ENCODE data around the gene NENF.

Gene NENF

DNA sequence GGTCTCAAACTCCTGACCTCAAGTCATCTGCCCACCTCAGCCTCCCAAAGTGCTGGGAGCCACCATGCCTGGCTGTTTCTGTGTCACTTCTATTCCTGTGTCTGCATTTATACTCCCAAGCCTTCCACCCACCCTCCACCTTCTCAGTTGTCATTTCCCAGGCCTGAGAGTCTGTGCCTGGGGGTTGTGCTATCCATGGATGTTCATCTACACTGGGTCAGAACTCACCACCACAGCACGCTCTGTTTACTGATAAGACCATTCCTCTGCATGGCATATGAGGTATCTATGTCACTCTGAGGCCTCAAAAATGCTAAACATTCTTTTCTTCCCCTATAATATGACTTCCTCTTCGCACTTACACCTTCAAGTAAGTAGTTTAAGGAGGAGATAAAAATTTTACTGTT, 6.1 kb downstream of the NENF start:
- no peak overlapping the region for H3K4me3 ChIP-seq (ENCODE audit: low read depth, low read length)
- DNase-seq (ENCODE audit: low read depth, low spot score): no peak
- in situ Hi-C loops (cut with HindIII; ENCODE audit: low sequenced_read_pairs): no loop called here
- no peak for TF ChIP-seq CTCF (IDR thresholded peaks at IDR 0.05; ENCODE audit: low read depth, low read length)

DNA sequence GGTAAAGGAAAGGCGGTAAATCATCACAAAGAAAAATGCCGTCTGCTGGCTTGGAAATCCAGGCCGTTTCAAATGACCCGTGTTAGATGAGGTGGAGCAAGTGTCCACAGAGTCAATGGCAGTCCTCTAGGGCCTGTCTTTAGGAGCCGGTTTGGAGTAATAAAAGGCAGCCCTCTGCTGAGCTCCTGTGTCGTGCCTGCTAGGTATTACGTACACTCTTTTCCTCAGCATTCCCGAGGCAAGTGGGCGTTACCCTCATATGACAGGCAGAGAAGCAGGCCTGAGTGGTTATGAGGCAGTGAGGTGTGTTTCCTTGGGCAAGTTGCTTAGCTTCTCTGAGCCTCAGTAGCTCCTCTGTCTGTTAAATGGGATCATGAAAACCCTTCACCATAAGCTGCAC, 7.7 kb downstream of the NENF start:
- DNase-seq (ENCODE audit: low read depth, low spot score): no peak
- no peak for TF ChIP-seq CTCF (IDR thresholded peaks at IDR 0.05; ENCODE audit: low read depth, low read length)
- in situ Hi-C loops (cut with HindIII; ENCODE audit: low sequenced_read_pairs): no loop called here
- H3K4me3 ChIP-seq (ENCODE audit: low read depth, low read length): no peak overlapping the region

DNA sequence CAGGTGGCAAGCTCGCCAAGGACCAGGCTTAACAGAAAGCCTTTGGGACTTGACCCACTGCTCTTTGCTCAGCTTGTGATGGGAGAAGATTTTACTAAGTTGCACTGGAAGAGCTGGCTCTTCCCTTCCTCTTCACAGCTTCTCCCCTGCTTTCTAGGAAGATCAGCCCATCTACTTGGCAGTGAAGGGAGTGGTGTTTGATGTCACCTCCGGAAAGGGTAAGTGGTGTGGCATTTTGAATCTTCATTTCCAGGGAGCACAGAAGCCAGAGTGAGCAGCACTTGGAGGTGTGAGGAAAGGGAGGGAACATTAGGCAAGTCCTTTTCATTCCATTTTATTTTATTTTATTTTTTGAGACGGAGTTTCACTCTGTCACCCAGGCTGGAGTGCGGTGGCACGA, 9.7 kb downstream of the NENF start:
- H3K4me3 ChIP-seq (ENCODE audit: low read depth, low read length): no peak overlapping the region
- in situ Hi-C loops (cut with HindIII; ENCODE audit: low sequenced_read_pairs): no loop called here
- no peak for TF ChIP-seq CTCF (IDR thresholded peaks at IDR 0.05; ENCODE audit: low read depth, low read length)
- DNase-seq (ENCODE audit: low read depth, low spot score): no peak

- DNase-seq (ENCODE audit: low read depth, low spot score): no peak
- TF ChIP-seq CTCF (IDR thresholded peaks at IDR 0.05; ENCODE audit: low read depth, low read length): no peak
- in situ Hi-C loops (cut with HindIII; ENCODE audit: low sequenced_read_pairs): no loop called here
- H3K4me3 ChIP-seq (ENCODE audit: low read depth, low read length): no peak overlapping the region
Measured at GRCh38 chr1:212446333-212446732, 13.6 kb downstream of the NENF start.

- no peak for DNase-seq (ENCODE audit: low read depth, low spot score)
- no peak overlapping the region for H3K4me3 ChIP-seq (ENCODE audit: low read depth, low read length)
- no peak for TF ChIP-seq CTCF (IDR thresholded peaks at IDR 0.05; ENCODE audit: low read depth, low read length)
- in situ Hi-C loops (cut with HindIII; ENCODE audit: low sequenced_read_pairs): no loop called here
Measured at GRCh38 chr1:212447478-212447877, 14.8 kb downstream of the NENF start.

GRCh38 chr1:212450331-212450881, 17.7 kb downstream of the NENF start:
- no peak overlapping the region for H3K4me3 ChIP-seq (ENCODE audit: low read depth, low read length)
- no peak for TF ChIP-seq CTCF (IDR thresholded peaks at IDR 0.05; ENCODE audit: low read depth, low read length)
- DNase-seq (ENCODE audit: low read depth, low spot score): no peak
- in situ Hi-C loops (cut with HindIII; ENCODE audit: low sequenced_read_pairs): no loop called here
